Myometrial cell (primary cell): ENCODE data around the gene CDK5RAP1. TPM values are rescaled to one million over a fixed set of nuclear protein-coding genes. Genes with fewer than 3 reads are reported as not detected.

ENCODE experiments used
- total RNA-seq: library from RNA; depleted of rRNA; stranded (reverse); fragments of >200 nt; gene quantifications from 2 replicates; pipeline ENCODE4 v1.2.3, GENCODE V29; 2015

CDK5RAP1 gene, protein sequence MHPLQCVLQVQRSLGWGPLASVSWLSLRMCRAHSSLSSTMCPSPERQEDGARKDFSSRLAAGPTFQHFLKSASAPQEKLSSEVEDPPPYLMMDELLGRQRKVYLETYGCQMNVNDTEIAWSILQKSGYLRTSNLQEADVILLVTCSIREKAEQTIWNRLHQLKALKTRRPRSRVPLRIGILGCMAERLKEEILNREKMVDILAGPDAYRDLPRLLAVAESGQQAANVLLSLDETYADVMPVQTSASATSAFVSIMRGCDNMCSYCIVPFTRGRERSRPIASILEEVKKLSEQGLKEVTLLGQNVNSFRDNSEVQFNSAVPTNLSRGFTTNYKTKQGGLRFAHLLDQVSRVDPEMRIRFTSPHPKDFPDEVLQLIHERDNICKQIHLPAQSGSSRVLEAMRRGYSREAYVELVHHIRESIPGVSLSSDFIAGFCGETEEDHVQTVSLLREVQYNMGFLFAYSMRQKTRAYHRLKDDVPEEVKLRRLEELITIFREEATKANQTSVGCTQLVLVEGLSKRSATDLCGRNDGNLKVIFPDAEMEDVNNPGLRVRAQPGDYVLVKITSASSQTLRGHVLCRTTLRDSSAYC
- 23.9 and 32.0 TPM in 2 replicates for total RNA-seq

DNA sequence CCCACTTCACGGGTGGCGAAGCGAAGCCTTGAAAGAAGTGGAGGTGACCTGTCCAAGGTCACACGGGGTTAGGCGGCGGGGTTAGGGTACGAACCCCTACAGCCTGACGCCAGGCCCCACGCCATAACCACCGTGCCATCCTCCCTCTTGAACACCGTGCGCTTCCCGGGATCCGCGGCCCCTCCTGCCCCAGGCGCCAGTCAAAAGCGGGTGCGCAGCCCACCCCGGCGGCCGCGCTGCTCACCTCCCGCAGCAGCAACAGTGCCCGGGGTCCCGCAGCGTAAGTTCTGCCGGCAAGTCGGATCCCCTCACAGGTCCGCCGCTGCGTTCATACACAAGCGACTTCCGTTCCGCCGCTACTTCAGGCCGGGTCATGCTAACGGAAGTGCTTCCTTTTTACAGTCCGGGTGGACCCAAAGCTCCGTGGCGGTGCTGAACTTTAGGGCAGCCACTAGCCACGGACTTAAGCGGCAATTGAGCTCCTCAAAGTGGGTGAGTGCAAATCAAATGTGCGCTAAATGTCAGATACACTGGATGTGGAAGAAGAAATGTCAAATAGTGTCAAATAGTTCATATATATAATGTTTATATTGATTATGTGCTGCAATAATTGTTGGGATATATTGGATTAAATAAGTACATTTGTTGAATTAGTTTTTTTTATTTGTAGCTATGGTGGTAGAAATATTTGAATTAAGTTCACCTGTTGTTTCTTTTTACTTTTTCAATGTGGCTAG is at the start of gene CDK5RAP1:
Gene CDK5RAP1, minus strand, starts transcription at position 336 of the 737 bp plus-strand sequence. CDS start 4,455 bp downstream, outside the sequence.

DNA sequence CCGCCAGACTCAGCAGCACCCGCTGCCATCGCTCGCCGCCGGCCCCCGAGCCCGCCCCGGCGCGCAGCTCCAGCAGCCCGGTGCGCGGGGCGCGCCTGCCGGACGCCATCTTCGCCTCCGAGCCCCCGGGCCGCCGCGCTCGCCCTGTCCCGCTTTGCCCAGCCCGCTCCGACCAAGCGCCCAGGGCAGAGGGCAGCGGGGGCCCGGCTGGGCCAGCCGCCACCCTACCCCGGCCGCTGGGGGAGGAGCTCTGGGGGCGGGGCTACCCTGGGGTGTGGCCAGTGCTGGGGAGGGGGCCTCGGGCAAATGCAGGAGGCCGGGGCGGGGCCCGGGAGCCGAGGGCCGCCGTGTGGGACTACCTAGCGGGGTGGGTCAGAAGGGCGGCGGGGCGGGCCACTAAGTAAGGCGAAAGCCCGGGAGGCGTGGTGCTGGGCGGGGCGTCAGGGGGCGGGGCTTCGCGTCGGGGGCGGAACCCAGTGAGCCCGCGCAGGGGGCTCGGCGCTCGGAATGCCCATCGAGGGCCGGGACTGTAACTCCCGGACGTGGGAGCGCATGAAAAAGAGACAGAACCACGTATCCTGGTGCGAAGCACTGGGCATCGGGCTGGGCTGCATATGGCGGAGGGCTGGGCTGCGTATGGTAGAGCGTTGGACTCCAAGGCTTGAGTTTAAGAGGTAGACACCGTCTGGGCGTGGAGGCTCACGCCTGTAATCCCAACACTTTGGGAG is 42.4 kb upstream of the CDK5RAP1 start, which contains the start of gene SNTA1:
Gene SNTA1, minus strand, starts transcription at position 252 of the 728 bp plus-strand sequence. Its CDS starts 143 bp downstream, at position 109.

Other genes with a start within 250 kb of the CDK5RAP1 start
- not detected in 2 replicates for gene BPIFA2, start 233.4 kb downstream of the CDK5RAP1 start, total RNA-seq
- not detected in 2 replicates for gene BPIFA3, start 184.2 kb downstream of the CDK5RAP1 start, total RNA-seq
- gene BPIFA1, start 165.5 kb downstream of the CDK5RAP1 start, total RNA-seq = not detected in 2 replicates
- gene BPIFB1, start 118.3 kb downstream of the CDK5RAP1 start, total RNA-seq = not detected in 2 replicates
- 8.9 and 9.7 TPM in 2 replicates for gene SNTA1, start 42.2 kb upstream of the CDK5RAP1 start, total RNA-seq
- 2.6 and 3.5 TPM in 2 replicates for gene CBFA2T2, start 88.6 kb upstream of the CDK5RAP1 start, total RNA-seq